Trophoblast cell (in vitro differentiated cells and primary cell): Measurements from ENCODE around the gene GALNT12.

ENCODE experiments used
- DNase-seq, 2 donors: peaks; one replicate each; pipeline ENCODE4 v3.0.0-alpha.2; 2016
- H2AFZ ChIP-seq: 2 replicates; pipeline ENCODE4 v1.6.1; 2013; ENCODE audit warnings: low read length, moderate library complexity, mild to moderate bottlenecking; ENCODE audit not compliant: insufficient read depth, poor library complexity
- H2AK5ac ChIP-seq: 2 replicates; pipeline ENCODE4 v1.6.1; 2013; ENCODE audit warnings: mild to moderate bottlenecking, low read length
- H2BK120ac ChIP-seq: 2 replicates; pipeline ENCODE4 v1.6.1; 2013; ENCODE audit warnings: low read length, mild to moderate bottlenecking, moderate library complexity; ENCODE audit not compliant: insufficient read depth, poor library complexity
- H2BK12ac ChIP-seq: 2 replicates; pipeline ENCODE4 v1.6.1; 2013; ENCODE audit warnings: mild to moderate bottlenecking, low read length, moderate library complexity
- H2BK5ac ChIP-seq: 2 replicates; pipeline ENCODE4 v1.6.1; 2013; ENCODE audit warnings: low read length, low read depth, moderate library complexity, mild to moderate bottlenecking; ENCODE audit not compliant: poor library complexity
- H3K14ac ChIP-seq: 2 replicates; pipeline ENCODE4 v1.6.1; 2013; ENCODE audit warnings: mild to moderate bottlenecking, low read length
- H3K18ac ChIP-seq: 2 replicates; pipeline ENCODE4 v1.6.1; 2013; ENCODE audit warnings: mild to moderate bottlenecking, low read length
- H3K23ac ChIP-seq: 2 replicates; pipeline ENCODE4 v1.6.1; 2013; ENCODE audit warnings: low read length
- H3K27ac ChIP-seq: 2 replicates; pipeline ENCODE4 v1.5.1; 2013; ENCODE audit warnings: low read depth, mild to moderate bottlenecking, inconsistent platforms, low read length, moderate library complexity
- H3K27me3 ChIP-seq: 2 replicates; pipeline ENCODE4 v1.6.1; 2013; ENCODE audit warnings: inconsistent platforms, mild to moderate bottlenecking, low read length, moderate library complexity; ENCODE audit not compliant: insufficient read depth
- H3K36me3 ChIP-seq, 2 experiments: 1 replicate in 1 of 2; 2 replicates in 1 of 2; pipeline ENCODE4 v1.6.1; 2013; ENCODE audit warnings: low read length in 2 of 2, mild to moderate bottlenecking in 2 of 2, moderate library complexity in 1 of 2; ENCODE audit not compliant: insufficient read depth in 2 of 2, control insufficient read depth in 1 of 2
- H3K4ac ChIP-seq: 2 replicates; pipeline ENCODE4 v1.6.1; 2013; ENCODE audit warnings: low read depth, mild to moderate bottlenecking, low read length, moderate library complexity
- H3K4me1 ChIP-seq, 2 experiments: 1 replicate in 1 of 2; 2 replicates in 1 of 2; pipeline ENCODE4 v1.6.1; 2013; ENCODE audit warnings: low read length in 2 of 2, mild to moderate bottlenecking in 2 of 2, moderate library complexity in 1 of 2; ENCODE audit not compliant: insufficient read depth in 2 of 2, control insufficient read depth in 1 of 2
- H3K4me2 ChIP-seq: 2 replicates; pipeline ENCODE4 v1.6.1; 2013; ENCODE audit warnings: inconsistent platforms, mild to moderate bottlenecking, low read length, moderate library complexity
- H3K4me3 ChIP-seq: 2 replicates; pipeline ENCODE4 v1.5.1; 2013; ENCODE audit warnings: mild to moderate bottlenecking, low read depth, low read length, inconsistent platforms
- H3K79me1 ChIP-seq: one replicate; pipeline ENCODE4 v1.6.1; 2013; ENCODE audit warnings: low read length
- H3K79me2 ChIP-seq: 2 replicates; pipeline ENCODE4 v1.6.1; 2013; ENCODE audit warnings: low read length, mild to moderate bottlenecking; ENCODE audit not compliant: control insufficient read depth, insufficient read depth, poor library complexity
- H3K9ac ChIP-seq: 2 replicates; pipeline ENCODE4 v1.6.1; 2013; ENCODE audit warnings: mild to moderate bottlenecking, low read length
- H3K9me3 ChIP-seq: 2 replicates; pipeline ENCODE4 v1.6.1; 2013; ENCODE audit warnings: low read depth, mild to moderate bottlenecking, control low read depth, inconsistent platforms, low read length; ENCODE audit not compliant: insufficient read depth
- H4K12ac ChIP-seq: 2 replicates; pipeline ENCODE4 v1.6.1; 2013; ENCODE audit warnings: low read depth, mild to moderate bottlenecking, low read length, moderate library complexity
- H4K8ac ChIP-seq: 2 replicates; pipeline ENCODE4 v1.6.1; 2013; ENCODE audit warnings: low read depth, mild to moderate bottlenecking, low read length, moderate library complexity
- H4K91ac ChIP-seq: one replicate; pipeline ENCODE4 v1.6.1; 2013; ENCODE audit warnings: low read depth, mild to moderate bottlenecking, low read length, moderate library complexity
- WGBS: extraction: QIAGEN DNeasy Blood & Tissue Kit; methylation state at CpG from one replicate; pipeline ENCODE4 v1.1.7; 2013; ENCODE audit warnings: missing lambda C conversion rate; ENCODE audit not compliant: insufficient read length, insufficient coverage; ENCODE audit errors: extremely low coverage; 5-methylcytosine and 5-hydroxymethylcytosine counted together

The GALNT12 gene

DNA sequence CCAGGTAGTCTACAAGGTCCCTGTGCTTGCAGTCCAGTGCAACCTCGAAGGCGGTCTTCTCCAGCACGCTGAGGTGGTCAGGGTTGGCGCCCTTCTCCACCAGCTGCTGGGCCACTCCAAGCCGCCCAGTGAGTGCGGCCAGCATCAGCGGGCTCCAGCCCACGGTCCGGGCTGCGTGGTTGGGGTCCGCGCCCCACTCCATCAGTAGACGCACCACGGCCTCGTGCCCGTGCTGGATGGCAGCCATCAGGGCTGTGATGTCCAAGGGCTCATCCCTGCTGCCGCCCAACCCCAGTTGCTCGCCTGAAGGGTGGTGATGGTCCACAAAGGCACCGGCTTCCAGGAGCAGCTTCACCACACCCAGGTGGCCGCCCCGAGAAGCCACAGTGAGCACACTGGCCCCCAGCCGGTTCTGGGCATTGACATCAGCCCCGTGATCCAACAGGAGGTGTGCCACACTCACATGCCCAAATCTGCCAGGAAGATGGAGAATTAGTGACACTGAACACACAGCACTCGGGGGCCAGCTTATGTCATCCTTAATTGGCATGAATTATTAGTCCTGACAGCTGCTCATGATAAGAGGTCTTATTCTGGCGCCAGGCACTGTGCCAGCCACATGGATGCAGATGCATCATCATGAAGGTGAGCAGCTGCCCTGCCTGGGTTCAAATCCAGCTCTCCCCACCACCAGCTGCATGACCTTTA, 17.2 kb upstream of the GALNT12 start:
- no peak overlapping the region for H2AK5ac ChIP-seq
- H2AFZ ChIP-seq, result no peak overlapping the region
- no peak overlapping the region for H3K4me3 ChIP-seq
- no peaks in the 10 kb centered on the region for H3K79me1 ChIP-seq
- no peak overlapping the region for H3K14ac ChIP-seq
- H3K79me2 ChIP-seq, result no peaks in the 10 kb centered on the region
- H2BK5ac ChIP-seq, result no peak overlapping the region
- no peak overlapping the region for H3K23ac ChIP-seq
- no peak for DNase-seq
- peaks cover 3 to 5% of the 10 kb centered on the region in 2 experiments for H3K4me1 ChIP-seq
- no peak overlapping the region for H3K4ac ChIP-seq
- H2BK120ac ChIP-seq, result no peak overlapping the region
- H4K91ac ChIP-seq, result no peak overlapping the region
- H4K8ac ChIP-seq, result no peak overlapping the region
- H4K12ac ChIP-seq, result no peak overlapping the region
- WGBS, result no CpG with 5 or more reads among the region's 25 CpGs
- no peaks in the 10 kb centered on the region for H3K27me3 ChIP-seq
- no peak overlapping the region for H3K27ac ChIP-seq
- no peak overlapping the region for H3K9ac ChIP-seq
- H3K9me3 ChIP-seq, result no peaks in the 10 kb centered on the region
- H3K4me2 ChIP-seq, result no peak overlapping the region
- H3K36me3 ChIP-seq, result peaks cover 13 to 14% of the 10 kb centered on the region in 2 experiments
- H2BK12ac ChIP-seq, result no peak overlapping the region
- H3K18ac ChIP-seq, result no peak overlapping the region

DNA sequence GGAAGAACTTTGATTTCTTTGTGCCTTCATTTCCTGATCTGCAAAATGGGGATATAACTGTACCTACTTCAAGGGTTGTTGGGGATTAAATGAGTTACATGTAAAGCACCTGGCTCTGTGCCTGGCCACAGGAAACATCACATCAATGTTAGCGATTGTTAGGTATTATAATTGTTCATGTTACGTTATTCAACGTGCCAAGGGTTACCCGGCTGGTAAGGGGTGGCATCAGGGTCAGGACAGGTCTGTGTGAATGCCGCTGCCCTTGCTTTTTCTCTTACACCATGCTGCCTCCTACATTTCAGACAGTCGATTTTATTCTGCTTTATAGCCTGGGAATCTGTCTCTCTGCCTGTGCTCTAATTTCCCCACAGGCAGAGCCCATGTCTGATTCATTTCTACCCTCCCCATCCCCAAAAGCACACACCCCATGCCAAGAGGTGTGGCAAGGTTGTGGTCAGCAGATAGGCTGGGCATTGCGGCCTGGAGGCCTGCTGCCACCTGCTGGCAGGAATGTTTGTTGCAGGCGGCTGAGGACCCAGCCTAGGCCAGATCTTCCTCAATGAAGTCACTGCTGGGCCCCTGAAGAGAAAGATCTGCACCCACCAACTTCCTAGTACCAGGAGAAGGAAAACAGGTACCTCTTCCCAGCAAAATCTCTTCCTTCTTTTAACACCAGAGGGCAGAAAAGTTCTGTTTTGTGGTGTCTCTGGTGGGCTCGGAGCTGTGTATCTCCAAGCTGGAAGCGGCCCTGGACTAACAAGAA, 16.4 kb upstream of the GALNT12 start:
- Histone ChIP-seq H3K4me3 (no peak overlapping the region), H2BK5ac (no peak overlapping the region), H3K9ac (no peak overlapping the region), H4K12ac (no peak overlapping the region), H2BK120ac (no peak overlapping the region), H3K27ac (no peak overlapping the region), H2AFZ (no peak overlapping the region), H2BK12ac (no peak overlapping the region), H3K9me3 (no peaks in the 10 kb centered on the region), H3K4me1 (peaks cover 5 to 7% of the 10 kb centered on the region in 2 experiments), H3K4ac (no peak overlapping the region), H3K18ac (no peak overlapping the region), H3K27me3 (no peaks in the 10 kb centered on the region), H3K23ac (no peak overlapping the region), H4K8ac (no peak overlapping the region), H3K79me1 (peaks cover 1% of the 10 kb centered on the region), H3K4me2 (no peak overlapping the region), H4K91ac (no peak overlapping the region), H2AK5ac (no peak overlapping the region), H3K79me2 (peaks cover 1% of the 10 kb centered on the region), H3K36me3 (peaks cover 13 to 14% of the 10 kb centered on the region in 2 experiments), H3K14ac (no peak overlapping the region)
- peak; percentile 73 to 84 for DNase-seq
- no CpG with 5 or more reads among the region's 10 CpGs for WGBS

DNA sequence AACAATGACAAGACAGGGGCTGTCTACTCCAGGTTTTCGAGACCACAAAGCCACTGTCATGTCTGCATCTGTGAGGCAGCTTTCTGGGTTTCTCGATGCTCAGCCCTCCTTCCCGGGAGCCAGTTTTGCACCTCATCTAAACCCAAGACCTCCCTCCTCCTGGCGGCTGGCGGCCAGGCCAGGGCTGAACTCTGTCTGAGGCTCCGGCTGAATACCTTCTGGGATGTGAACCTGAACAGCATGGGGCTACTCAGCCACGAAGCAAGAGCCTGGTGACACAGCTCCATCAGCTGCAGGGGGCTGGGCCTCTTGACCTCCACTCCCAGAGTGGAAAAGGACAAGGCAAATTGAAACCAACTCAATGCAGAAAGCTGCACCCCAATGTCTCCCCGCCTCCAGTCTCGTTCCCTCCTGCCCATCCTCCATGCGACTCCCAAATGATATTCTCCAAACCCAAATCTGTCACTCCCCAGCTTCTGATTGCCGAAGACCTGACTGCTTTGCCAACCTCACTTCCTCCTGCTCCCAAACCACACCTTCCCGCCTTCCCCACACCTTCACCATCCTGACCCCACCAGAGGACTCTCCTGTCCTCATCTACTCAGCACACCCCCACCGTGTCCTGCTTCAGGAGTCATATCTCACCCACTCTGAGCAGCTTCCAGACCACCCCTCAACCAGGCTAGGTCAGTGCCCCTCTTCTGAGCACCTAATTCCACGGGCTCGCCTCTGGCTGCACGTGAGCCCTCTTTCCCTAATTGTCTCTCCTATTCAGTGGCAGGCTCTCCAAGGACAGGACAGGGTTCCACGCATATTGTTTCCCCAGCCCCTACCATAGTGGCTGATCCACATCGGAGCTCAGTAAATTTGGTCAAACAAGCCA, 15.6 kb upstream of the GALNT12 start:
- no peak overlapping the region for H4K8ac ChIP-seq
- no peak overlapping the region for H3K14ac ChIP-seq
- H3K4me2 ChIP-seq, result no peak overlapping the region
- no peaks in the 10 kb centered on the region for H3K9me3 ChIP-seq
- no peak overlapping the region for H2AFZ ChIP-seq
- H3K23ac ChIP-seq, result no peak overlapping the region
- H4K91ac ChIP-seq, result no peak overlapping the region
- no peak overlapping the region for H3K9ac ChIP-seq
- peak overlapping the region; percentile 9 for H2AK5ac ChIP-seq
- no peak overlapping the region for H2BK12ac ChIP-seq
- no peaks in the 10 kb centered on the region for H3K27me3 ChIP-seq
- H3K36me3 ChIP-seq, result peaks cover 13 to 14% of the 10 kb centered on the region in 2 experiments
- no peak overlapping the region for H3K27ac ChIP-seq
- peaks cover 7 to 9% of the 10 kb centered on the region in 2 experiments for H3K4me1 ChIP-seq
- H2BK120ac ChIP-seq, result no peak overlapping the region
- no peak overlapping the region for H2BK5ac ChIP-seq
- H3K4me3 ChIP-seq, result no peak overlapping the region
- H3K79me1 ChIP-seq, result peaks cover 8% of the 10 kb centered on the region
- peak overlapping the region; percentile 35 for H4K12ac ChIP-seq
- no peak overlapping the region for H3K4ac ChIP-seq
- WGBS, result no CpG with 5 or more reads among the region's 18 CpGs
- no peak for DNase-seq
- H3K18ac ChIP-seq, result no peak overlapping the region
- peaks cover 2% of the 10 kb centered on the region for H3K79me2 ChIP-seq

DNA sequence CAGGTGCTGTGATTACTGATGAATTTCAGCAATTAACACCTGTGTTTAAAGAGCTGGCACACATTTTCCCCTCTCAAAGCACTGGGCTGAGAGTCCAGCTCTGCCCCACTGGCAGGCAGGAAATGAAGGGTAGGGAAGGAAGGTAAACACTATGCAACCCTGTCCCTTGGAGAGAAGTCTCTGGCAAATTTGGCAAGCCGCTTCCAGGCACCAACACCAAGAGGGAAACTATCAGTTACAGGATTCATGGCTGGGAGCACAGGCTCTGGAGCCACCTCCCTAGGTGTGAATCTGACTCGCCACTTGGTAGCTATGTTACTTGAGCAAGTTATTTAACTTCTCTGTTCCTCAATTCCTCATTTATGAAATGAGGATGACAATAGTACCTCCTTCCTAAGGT, 14.4 kb upstream of the GALNT12 start:
- Histone ChIP-seq H3K9ac (no peak overlapping the region), H2BK120ac (no peak overlapping the region), H2AFZ (no peak overlapping the region), H2AK5ac (no peak overlapping the region), H3K27ac (no peak overlapping the region), H3K9me3 (no peaks in the 10 kb centered on the region), H4K8ac (no peak overlapping the region), H3K4me2 (no peak overlapping the region), H4K91ac (no peak overlapping the region), H3K14ac (no peak overlapping the region), H3K79me2 (peaks cover 2% of the 10 kb centered on the region), H4K12ac (no peak overlapping the region), H3K27me3 (no peaks in the 10 kb centered on the region), H3K79me1 (peaks cover 8% of the 10 kb centered on the region), H3K23ac (no peak overlapping the region), H2BK12ac (no peak overlapping the region), H3K4me1 (peaks cover 8 to 11% of the 10 kb centered on the region in 2 experiments), H2BK5ac (no peak overlapping the region), H3K18ac (no peak overlapping the region), H3K4ac (no peak overlapping the region), H3K4me3 (no peak overlapping the region), H3K36me3 (peaks cover 8 to 10% of the 10 kb centered on the region in 2 experiments)
- DNase-seq, result no peak
- WGBS, result no CpG with 5 or more reads among the region's 2 CpGs
